Ovary (tissue), 9 donors: ENCODE results near the gene GPR162. TPM values are rescaled to one million over a fixed set of nuclear protein-coding genes. Genes with fewer than 3 reads are reported as not detected.

ENCODE experiments used
- DNase-seq, 5 donors: peaks; one replicate each; pipeline ENCODE4 v3.0.0-alpha.2; 2019 to 2020
- H3K27ac ChIP-seq, 2 donors: fragments of 200-600 bp; one replicate each; pipeline versions ENCODE4 v1.5.1 to v1.8.0; 2019 to 2022
- H3K27me3 ChIP-seq: fragments of 200-600 bp; one replicate; pipeline ENCODE4 v1.8.0; 2022
- H3K36me3 ChIP-seq: fragments of 200-600 bp; sonication (generic); one replicate; pipeline ENCODE4 v1.5.1; 2019
- H3K4me1 ChIP-seq: one replicate; pipeline ENCODE4 v1.8.1; 2013; ENCODE audit warnings: mild to moderate bottlenecking, moderate library complexity; ENCODE audit not compliant: insufficient read depth
- H3K4me3 ChIP-seq: fragments of 200-600 bp; sonication (generic); one replicate; pipeline ENCODE4 v1.5.1; 2017
- H3K9me3 ChIP-seq, 2 donors: fragments of 200-600 bp in 1 of 2; sonication (generic) in 1 of 2; one replicate each; pipeline versions ENCODE4 v1.5.1 to v1.8.1; 2013 to 2019; ENCODE audit warnings: mild to moderate bottlenecking in 1 of 2, moderate library complexity in 1 of 2
- CTCF ChIP-seq, 3 donors: fragments of 450-650 bp in 2 of 3; fragments of 200-600 bp in 1 of 3; IDR thresholded peaks; one replicate each; pipeline versions ENCODE4 v1.5.1 to v1.8.0; 2016 to 2022; ENCODE audit warnings: antibody characterized with exemption in 3 of 3, mild to moderate bottlenecking in 1 of 3
- EP300 ChIP-seq: sonication (generic); formaldehyde crosslinking; IDR thresholded peaks from one replicate; pipeline ENCODE4 v1.6.1; 2017; ENCODE audit warnings: antibody characterized with exemption
- POLR2A ChIP-seq: fragments of 450-650 bp; IDR thresholded peaks from one replicate; pipeline ENCODE4 v1.6.1; 2017; ENCODE audit warnings: antibody characterized with exemption, mild to moderate bottlenecking, moderate library complexity
- WGBS, 3 donors: extraction: QIAGEN DNeasy Blood & Tissue Kit in 1 of 3; methylation state at CpG; one replicate each; pipeline versions ENCODE4 v1.1.5 to v1.1.7; 2013 to 2017; 5-methylcytosine and 5-hydroxymethylcytosine counted together
- intact Hi-C, 4 donors: fragments of 100-400 bp; cut with DNase I; formaldehyde crosslinking; loops; one replicate each; pipeline versions ENCODE4 v1.11.0 to v1.15.1; 2022 to 2023
- polyA plus RNA-seq, 2 donors: library from polyadenylated mRNA; stranded (reverse); fragments of 200-250 nt in 1 of 2; fragments of 350-450 nt in 1 of 2; fragmentation: Illumina TruSeq in 1 of 2; extraction: RNeasy Lipid Tissue Mini Kit (QIAGEN cat#74804) in 1 of 2; gene quantifications; one replicate each; pipeline ENCODE4 v1.2.3, GENCODE V29; 2013 to 2014
- total RNA-seq, 7 donors: library from RNA; depleted of rRNA in 2 of 7; stranded (reverse); fragments of >200 nt in 2 of 7; fragmentation: NEBNext Ultra II Directional in 3 of 7; extraction: Animal tissue kit (Norgen Biotek cat#: 25700) in 3 of 7; gene quantifications; one replicate each; pipeline versions ENCODE4 v1.1.0 to v1.2.4, GENCODE V29; 2016 to 2023
- donor health status: DM: no; HTN: no; CAD: no; lungs with moderate emphysema.
- donor health status: DM: no; HTN: no; CAD: no.
- donor health status: Bipolar disorder and iron deficiency.
- donor health status: DM: yes; HTN: yes; CAD: no.
- donor health status: DM: no; HTN: no; CAD: no.
- donor health status: DM: yes; HTN: yes; CAD: no.

Gene GPR162
- total and polyA plus RNA-seq, 9 donors = 0.60 to 12.0 (median 7.6) TPM

GRCh38 chr12:6786416-6787094, 35.1 kb upstream of the GPR162 start:
- TF ChIP-seq CTCF (IDR thresholded peaks at IDR 0.05) = no peak
- TF ChIP-seq POLR2A = no peak
- no peak for TF ChIP-seq EP300
- DNase-seq = no peak
- no peaks in the 10 kb centered on the region for H3K27me3 ChIP-seq
- 77 to 86% (median 78%) methylated on average over 9 of the region's 9 CpGs for WGBS, 3 donors
- H3K27ac ChIP-seq = no peak overlapping the region
- no peaks in the 10 kb centered on the region for H3K4me1 ChIP-seq
- H3K9me3 ChIP-seq = no peaks in the 10 kb centered on the region
- no peak overlapping the region for H3K4me3 ChIP-seq
- intact Hi-C loops = loop anchor here in 3 of 4 donors (5.0 to 10.0 kb wide), 3 partner anchors 52 to 1271 kb away; no protein-coding TSS in a partner anchor
- H3K36me3 ChIP-seq = no peaks in the 10 kb centered on the region

- Histone ChIP-seq H3K27ac (no peak overlapping the region), H3K4me1 (no peaks in the 10 kb centered on the region), H3K9me3 (no peaks in the 10 kb centered on the region), H3K27me3 (no peaks in the 10 kb centered on the region), H3K4me3 (no peak overlapping the region), H3K36me3 (no peaks in the 10 kb centered on the region)
- intact Hi-C loops = loop anchor here in 3 of 4 donors (5.0 to 10.0 kb wide), 3 partner anchors 53 to 1270 kb away; no protein-coding TSS in a partner anchor
- no peak for DNase-seq
- 90 to 93% (median 90%) methylated on average over 5 of the region's 5 CpGs for WGBS, 3 donors
- no peak for TF ChIP-seq EP300
- TF ChIP-seq CTCF (IDR thresholded peaks at IDR 0.05) = no peak
- no peak for TF ChIP-seq POLR2A
These were observed 34.3 kb upstream of the GPR162 start for GRCh38 chr12:6787309-6787708.

- Histone ChIP-seq H3K4me1 (no peaks in the 10 kb centered on the region), H3K27ac (no peak within 1 kb of the TSS), H3K9me3 (no peaks in the 10 kb centered on the region), H3K36me3 (no peaks in the 10 kb centered on the region), H3K27me3 (no peaks in the 10 kb centered on the region), H3K4me3 (no peak within 1 kb of the TSS)
- WGBS, 3 donors = 60 to 79% (median 68%) methylated on average over 18 of the region's 18 CpGs
- intact Hi-C loops = loop anchor here in 3 of 4 donors (5.0 to 10.0 kb wide), 3 partner anchors 54 to 1268 kb away; no protein-coding TSS in a partner anchor
- TF ChIP-seq POLR2A (no peak), EP300 (no peak), CTCF (IDR thresholded peaks at IDR 0.05) (no peak)
- DNase-seq = no peak
These were observed 32.4 kb upstream of the GPR162 start, which contains the start of gene CD4 for GRCh38 chr12:6788972-6789924. Gene CD4, plus strand, starts transcription at chr12:6789528. Its CDS starts 10,611 bp downstream, at chr12:6800139.

GRCh38 chr12:6790496-6791150, 31.0 kb upstream of the GPR162 start:
- no peaks in the 10 kb centered on the region for H3K27me3 ChIP-seq
- 84 to 88% (median 87%) methylated on average over 12 of the region's 12 CpGs for WGBS, 3 donors
- no peak overlapping the region for H3K4me3 ChIP-seq
- H3K4me1 ChIP-seq = no peaks in the 10 kb centered on the region
- intact Hi-C loops = no loop called here
- no peaks in the 10 kb centered on the region for H3K9me3 ChIP-seq
- H3K36me3 ChIP-seq = no peaks in the 10 kb centered on the region
- DNase-seq = no peak
- no peak overlapping the region for H3K27ac ChIP-seq
- TF ChIP-seq CTCF (IDR thresholded peaks at IDR 0.05) (no peak), POLR2A (no peak), EP300 (no peak)
